ENCODE results near the gene SLAMF7.

DNA sequence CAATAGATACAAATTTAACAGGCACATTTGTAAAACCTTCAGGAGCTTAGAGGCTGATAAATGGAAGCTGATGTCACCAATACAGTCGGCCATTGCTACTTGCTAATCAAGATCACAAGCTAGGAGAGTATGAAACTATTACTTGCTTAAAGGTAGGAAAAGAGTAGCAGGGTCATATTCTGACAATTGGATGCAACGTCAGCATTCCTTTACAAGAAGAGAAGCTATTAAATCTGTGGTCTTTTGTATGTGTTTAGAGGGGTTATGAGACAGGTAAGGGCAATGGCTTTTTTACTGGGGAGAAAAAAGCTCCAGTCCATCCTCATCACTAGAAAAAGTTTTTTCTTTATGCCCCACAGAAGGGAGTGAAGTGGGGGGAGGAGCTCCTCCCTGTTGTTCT lies 15.7 kb upstream of the SLAMF7 start:
- TF ChIP-seq POLR2A (IDR thresholded peaks at IDR 0.05; ENCODE audit: low read length): no peak
- no peak for TF ChIP-seq GATA1 (IDR thresholded peaks at IDR 0.05; ENCODE audit: low read depth, low read length)

Measured in erythroblast (primary cell).